Activated CD8-positive, alpha-beta memory T cell treated with anti-CD3 and anti-CD28 coated beads, Interleukin-2, amount 50 U/mL, for 24 hours (primary cell): Measurements from ENCODE around the gene ABCC2.
"Not testable (repeated sequence)": the region's sequence is repeated elsewhere in the genome, so short reads cannot be mapped to it uniquely, and the experiment has no call there.

ENCODE experiments used
- DNase-seq: peaks from one replicate; pipeline ENCODE4 v3.0.0-alpha.2; 2020; ENCODE audit errors: extremely low read depth

ABCC2 gene

DNA sequence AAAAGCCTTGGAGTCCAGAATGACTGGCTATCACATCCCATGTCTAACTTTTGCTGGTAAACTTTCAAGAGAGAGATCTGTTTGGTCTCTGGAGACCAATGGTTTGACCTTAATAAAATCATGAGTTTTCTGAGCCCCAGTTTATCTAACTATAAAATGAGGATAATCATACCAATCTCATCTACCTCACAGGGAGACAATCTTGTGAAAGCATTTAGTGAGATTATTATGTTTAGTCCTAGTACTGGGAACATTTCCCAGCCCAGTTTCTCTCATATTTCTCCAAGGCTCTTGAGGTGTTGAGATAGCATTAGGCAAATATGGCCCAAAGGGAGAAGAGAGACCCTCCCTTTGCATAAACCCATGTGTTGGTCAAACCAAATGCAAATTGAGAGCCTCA lies 25.8 kb downstream of the ABCC2 start:
- no peak for DNase-seq

DNA sequence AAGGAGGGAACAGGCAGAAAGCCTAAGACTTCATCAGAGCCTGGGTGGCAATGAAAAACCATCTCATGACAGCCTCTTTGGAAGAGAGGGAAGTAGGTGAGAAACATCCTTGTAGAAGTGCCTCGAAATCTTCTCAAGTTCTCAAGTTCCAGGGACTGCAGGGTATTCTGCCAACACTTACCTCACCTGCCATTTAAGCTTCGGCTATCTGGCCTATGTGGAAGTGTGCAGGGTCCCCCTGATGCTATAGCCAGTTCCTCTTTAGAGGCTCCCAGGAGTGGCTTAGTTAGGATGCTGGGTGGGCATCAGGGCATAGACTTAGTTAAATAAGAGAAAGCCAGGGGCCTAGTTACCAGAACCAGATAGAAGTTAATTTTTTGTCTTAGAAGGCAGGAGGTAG lies 27.0 kb downstream of the ABCC2 start:
- no peak for DNase-seq

DNA sequence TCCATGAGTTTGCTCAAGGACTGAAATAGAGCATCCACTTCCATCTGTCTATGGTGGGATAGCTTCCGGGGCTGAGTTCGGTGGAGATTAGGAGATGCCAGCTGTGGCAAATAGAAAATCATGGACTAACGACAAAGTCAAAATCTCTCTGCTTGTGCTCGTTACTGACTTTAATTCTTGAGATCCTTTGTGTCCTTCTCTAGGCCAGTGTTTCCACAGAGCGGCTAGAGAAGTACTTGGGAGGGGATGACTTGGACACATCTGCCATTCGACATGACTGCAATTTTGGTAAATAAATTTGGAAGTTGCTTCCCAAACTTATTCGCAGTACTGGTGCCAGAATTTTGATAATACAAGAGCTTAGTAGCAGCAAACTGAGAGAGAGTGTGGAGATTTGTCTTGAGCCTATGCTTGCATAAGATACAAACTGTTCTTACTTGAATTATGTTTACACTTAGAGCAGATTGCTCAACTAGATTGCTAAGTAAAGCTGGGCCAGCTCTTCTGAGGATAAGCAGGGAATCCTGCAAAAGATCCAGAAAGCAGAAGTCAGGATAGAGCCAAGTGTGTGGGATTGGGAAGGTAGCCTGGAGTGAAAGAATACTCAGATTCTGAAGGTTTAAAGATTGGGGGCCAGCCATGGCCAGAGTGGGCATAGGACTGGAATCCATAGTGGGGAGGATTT lies 27.6 kb downstream of the ABCC2 start:
- no peak for DNase-seq

DNA sequence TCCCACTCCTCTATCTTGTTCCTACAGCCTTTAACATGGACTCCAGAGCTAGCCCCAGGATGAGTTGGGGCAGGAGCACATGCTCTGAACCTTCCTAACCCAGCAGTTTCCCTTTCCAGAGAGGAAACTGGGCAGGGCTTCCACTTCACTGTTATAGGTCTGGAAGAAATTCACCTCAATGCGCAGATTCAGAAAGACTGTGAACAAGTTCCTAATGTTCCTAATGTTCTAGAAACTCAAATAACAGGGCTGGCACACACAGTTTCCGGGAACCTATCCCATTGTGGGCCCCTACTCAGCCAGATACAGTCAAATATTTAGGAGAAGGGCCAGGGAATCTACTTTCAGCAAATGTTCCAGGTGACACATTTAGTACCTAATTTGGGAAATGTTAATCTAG lies 29.7 kb downstream of the ABCC2 start:
- DNase-seq, result no peak

DNA sequence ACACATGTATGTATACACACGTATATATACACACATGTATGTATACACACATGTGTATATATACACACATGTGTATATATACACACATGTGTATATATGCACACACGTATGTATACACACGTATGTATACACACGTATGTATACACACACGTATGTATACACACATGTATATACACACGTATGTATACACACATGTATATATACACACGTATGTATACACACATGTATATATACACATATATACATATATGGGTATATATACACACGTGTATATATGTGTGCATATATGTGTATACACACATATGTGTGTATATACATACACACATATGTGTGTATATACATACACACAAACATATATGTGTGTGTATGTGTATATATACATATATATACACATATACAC lies 31.7 kb downstream of the ABCC2 start:
- DNase-seq, result no peak

DNA sequence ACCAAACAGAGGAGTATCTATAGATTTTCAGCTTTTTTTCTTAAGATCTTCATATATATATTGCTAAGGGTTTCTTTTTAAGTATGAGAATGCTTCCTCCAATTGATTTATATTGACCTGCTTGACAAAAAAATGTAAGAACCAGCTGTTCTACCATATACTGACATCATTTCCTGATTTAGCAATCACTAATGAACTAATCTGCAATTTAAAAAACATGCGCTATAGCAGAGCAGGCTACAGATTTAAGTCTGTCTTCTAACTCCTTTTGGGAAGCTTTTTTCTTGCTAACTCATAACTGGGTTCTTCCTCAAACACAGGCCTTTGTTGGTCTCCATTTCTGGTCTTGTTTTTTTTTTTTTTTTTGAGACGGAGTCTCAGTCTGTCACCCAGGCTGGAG lies 33.2 kb downstream of the ABCC2 start:
- DNase-seq, result no peak

DNA sequence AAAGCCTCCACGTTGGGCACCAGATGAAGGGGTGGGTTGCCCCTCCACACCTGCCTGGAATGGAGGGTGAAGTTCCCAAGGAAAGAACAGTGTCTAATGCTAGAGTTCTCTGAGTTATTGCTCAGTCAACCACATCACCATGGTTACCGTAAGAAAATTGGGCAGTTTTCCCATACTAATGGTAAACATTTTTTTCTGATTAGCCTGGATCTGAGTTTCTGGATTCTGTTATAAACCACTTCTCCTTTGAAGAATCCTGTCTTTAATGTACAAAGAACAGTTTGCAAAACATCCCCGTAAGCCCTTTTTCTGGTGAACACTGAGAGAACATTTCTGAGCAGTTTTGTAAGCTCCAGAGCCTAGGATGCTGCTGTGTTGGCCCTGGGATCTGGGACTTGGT lies 45.5 kb downstream of the ABCC2 start:
- no peak for DNase-seq

DNA sequence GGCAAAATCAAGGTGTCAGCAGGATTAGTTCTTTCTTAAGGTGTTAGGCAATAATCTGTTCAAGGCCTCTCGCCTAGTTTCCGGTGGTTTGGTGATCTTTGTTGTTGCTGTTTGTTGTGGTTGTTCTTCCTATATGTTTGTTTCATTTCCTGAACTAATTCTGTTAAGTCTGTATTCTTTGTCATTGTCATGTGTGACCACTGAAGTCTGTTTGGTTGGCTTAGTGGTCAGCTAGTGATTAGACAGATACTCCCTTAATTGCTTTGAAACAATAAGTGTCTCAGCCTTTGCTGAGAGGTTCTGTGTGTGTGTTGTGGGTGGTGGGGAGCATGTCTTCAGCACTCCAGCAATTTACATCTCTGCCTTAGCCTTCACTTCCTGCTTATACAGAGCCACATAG lies 46.0 kb downstream of the ABCC2 start:
- DNase-seq, result no peak

DNA sequence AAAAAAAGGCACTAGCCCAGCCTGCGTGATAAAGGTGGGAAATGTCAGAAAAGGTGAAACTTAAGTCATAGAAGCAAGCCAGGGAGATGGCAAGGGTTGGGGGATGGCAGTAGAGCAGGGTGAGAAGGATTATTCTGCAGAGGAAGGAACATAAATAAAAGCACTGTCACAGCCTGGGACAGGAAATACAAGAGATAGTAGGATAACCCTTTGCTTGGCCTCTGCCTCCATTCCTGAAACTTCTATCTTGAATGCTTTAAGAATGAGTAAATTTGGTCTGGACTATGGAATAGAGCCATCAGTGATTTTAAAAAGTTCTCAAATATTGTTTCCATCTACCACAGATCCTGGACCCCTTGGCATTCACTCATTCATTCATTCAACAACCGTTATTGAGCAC lies 50.0 kb downstream of the ABCC2 start:
- DNase-seq, result no peak

DNA sequence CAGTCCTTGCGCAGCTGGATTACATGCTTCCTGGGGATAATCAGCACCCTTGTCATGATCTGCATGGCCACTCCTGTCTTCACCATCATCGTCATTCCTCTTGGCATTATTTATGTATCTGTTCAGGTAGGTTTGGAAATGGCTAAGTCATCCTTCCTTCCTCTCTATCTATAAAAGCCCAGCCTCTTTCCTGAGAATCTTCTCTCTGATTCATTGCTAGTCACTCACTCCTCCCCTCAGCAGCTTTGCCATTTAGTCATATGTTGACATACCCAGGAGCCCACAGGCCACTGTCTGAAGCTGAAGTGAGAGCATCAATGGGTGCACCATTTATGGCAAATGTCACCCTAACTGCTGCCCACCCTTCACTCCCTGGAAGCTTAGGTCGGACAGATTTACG lies 52.0 kb downstream of the ABCC2 start:
- DNase-seq, result no peak

DNA sequence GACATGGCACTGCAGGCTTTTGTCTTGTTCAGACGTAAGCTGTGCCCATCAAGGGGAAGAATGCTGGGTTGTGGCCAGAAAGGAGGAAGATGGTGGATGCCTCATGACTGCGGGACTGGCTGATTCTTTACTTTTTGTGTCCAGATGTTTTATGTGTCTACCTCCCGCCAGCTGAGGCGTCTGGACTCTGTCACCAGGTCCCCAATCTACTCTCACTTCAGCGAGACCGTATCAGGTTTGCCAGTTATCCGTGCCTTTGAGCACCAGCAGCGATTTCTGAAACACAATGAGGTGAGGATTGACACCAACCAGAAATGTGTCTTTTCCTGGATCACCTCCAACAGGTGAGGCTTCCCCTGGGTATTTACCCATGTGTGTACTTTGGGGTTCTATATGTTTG lies 53.5 kb downstream of the ABCC2 start:
- no peak for DNase-seq

DNA sequence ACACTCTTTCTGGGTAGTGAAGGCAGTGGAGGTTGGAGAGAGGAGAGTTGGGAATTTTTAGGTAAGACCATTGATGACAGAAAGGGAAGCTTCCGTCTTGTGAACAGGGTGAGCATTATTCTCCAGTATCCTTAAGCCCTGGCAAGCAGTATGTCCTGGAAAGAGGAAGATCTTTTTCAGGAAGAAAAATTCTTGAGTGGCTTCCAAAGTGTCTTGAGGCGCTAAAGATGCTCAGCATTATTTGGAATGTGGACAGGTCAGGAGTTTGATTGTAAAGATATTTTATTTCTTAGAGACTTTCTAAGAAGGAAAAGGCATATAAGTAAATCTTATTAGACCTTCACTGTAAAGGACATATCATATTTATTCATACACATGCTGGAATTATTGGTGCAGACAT lies 54.3 kb downstream of the ABCC2 start:
- no peak for DNase-seq

DNA sequence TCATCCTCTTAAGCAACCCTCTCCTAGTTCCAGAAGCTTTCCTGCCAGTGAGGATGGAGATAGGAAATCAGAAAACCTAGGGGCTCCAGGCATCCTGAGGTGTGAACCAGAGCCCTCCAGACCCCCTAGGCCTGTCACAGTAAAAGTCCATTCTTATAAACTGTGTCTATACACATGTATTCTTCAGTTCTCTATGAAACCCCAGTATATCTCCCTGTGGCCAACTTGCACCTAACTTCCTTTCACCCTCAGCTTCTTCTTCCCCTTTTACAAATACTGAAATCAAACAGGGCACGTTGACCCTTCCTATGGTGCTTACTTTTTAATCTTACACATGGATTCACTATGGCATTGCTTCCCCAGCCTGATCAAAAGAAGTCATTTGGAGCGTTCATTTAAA lies 58.4 kb downstream of the ABCC2 start:
- not testable (repeated sequence) for DNase-seq

DNA sequence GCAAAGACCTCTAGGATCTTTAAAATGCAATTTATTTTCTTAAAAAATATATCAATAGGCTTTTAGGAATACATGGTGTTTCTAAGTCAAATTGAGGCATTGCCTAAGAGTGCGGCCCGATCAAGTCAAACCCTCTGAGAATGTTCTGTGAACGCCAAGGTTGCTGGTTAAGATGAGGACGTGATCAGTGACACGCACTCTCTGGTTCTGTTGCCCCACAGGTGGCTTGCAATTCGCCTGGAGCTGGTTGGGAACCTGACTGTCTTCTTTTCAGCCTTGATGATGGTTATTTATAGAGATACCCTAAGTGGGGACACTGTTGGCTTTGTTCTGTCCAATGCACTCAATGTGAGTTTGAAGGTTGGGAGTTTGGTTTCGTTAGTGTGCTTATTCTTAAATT lies 59.3 kb downstream of the ABCC2 start:
- DNase-seq, result no peak

DNA sequence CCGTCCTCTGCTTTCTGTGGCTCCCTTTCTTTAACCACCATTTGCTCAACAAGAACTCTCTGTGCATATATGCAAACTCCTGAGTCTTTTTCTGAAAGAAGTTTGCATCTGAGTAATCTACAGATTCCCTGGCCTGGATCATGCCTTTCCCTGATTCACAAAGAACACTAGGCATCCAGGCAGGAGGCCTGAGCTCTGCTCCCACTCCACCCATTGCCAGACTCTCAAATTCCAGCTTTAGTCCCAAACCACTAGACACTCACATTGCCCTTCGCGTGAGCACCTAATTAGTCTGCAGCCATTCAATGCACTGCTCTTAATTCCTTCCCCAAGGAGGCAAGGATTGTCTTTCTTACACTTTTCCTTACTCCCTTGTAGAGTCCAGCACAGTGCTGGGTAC lies 60.9 kb downstream of the ABCC2 start:
- DNase-seq, result no peak

DNA sequence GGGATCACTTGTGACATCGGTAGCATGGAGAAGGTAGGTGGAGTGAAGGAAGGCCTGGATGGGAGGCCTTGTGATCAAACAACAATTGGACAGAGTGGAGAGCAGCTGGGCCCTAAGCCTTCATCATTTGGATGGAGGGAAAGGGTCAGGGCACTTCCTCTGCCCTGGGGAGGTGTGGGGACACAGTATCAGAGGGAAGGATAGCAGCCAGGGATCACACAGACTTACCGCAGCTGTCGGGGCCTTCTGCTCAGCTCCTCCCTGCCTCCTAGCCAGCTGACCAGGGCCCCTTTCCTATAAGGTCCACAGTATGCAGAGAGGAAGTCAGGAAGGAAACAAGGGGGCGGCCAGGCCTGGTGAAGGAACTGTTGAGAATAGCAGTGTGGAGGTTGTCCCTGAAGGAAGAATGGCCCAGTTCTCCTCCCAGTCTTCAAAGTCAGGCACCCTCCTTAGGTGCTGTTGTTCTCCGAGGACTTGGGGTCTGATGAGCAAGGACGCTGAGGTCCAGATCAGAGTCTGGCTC lies 62.1 kb downstream of the ABCC2 start:
- DNase-seq, result no peak

DNA sequence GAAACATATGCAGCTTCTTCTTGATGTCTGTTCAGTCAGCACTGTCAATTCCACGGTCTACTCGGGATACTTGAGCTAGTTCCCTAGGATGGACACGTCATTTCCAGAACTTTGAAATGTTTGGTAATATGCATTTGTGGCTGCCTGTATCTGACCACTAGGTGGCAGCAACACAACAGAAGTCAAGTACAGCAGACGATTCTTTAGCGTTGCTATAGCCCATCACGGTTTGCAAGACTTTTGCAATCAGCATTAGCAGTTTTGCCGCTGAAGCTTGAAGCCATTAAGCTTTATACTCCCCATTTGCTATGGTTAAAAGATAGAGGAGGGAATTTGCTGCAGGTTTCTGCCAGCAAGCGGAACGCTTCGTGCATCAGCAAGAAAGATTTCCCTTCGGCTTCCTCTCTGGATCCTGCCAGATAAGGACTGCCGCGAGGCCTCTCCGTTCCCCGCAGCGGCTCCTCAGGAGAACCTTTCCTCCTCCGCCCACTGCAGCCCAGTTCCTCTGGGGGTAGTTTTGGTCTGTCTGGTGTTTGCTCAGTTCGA lies 63.5 kb downstream of the ABCC2 start:
- DNase-seq, result peak; percentile 54

DNA sequence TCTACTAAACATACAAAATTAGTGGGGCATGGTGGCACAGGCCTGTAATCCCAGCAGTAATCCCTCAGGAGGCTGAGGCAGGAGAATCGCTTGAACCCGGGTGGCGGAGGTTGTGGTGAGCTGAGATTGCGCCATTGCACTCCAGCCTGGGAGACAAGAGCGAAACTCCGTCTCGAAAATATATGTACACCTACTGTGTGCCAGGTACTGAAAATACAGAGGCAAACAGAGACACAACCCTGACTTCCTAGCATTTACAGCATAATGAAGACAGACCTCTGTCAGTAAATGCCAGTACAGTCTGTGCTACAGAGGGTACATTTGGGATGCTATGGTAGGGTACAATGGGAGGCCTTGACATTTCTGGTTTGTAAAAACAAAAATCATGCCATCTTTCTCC lies 66.6 kb downstream of the ABCC2 start:
- DNase-seq, result no peak

DNA sequence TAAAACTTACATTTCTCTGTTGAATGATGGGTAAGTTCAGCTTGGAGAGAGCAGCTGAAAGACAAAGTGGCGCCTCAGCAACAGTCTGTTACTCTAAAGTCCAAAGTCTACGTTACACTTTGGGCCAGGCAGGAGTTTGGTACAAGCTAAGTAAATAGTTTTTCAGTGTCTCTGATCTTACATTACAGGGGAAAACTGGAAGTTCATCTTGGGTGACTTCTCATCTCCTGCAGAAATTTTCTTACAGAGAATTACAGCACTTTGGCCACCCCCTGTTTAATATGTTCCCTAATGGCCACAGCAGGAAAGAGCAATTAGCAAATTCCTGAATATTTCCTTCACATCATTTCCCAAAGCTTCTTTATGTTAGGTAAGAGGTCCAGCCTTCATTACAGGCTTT lies 67.1 kb downstream of the ABCC2 start:
- no peak for DNase-seq

DNA sequence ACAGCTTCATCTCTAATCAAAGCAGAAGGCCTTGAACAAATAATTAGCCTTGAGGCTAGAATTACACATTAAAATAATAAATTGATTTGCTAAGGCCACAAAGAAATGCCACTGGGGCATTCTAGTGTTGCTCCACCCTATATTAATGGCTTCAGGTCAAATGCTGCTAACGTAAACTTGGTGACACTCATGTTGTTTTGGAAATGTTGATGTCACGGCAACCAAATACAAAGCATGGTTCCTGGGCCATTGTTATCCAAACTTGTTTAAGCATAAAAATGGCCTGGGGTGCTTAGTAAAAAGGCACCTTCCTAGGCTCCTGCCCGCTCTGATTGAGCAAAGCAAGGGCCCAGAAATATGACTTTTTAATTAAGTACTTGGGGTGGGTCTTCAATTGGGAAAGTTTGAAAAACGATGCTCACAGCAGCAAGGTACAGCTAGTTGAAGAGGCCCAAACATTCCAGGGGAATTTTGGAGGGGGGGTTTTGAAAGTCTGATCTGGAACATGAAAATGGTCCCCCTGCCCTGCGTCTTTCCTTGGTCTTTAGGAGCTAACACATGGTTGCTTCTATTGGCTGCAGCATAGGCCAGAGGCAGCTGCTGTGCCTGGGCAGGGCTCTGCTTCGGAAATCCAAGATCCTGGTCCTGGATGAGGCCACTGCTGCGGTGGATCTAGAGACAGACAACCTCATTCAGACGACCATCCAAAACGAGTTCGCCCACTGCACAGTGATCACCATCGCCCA lies 67.8 kb downstream of the ABCC2 start:
- DNase-seq, result no peak

DNA sequence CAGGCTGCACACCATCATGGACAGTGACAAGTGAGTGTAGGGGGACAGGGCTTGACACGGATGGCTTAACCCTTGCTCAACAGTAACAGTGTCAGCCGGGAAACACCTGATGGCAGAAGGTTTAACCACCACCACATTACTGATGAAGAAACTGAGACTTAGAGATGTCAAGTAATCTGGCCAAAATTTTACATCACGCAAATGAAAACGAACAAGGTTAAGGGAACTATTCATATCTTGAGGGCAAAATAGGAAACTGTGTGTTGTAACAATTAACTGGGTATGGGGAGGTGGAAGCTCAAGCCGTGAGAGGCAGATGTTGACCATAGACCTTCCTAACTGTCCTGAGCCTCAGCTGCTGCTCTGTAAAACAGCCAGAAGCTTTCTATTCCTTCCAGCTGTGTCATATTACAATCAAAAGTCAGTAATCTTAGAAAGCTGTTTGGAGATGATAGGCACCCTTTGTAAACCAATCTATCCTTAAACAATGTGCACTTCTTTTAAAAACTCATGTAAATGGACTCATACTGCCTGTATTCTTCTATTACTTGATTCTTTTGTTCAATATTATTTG lies 68.4 kb downstream of the ABCC2 start:
- DNase-seq, result no peak

DNA sequence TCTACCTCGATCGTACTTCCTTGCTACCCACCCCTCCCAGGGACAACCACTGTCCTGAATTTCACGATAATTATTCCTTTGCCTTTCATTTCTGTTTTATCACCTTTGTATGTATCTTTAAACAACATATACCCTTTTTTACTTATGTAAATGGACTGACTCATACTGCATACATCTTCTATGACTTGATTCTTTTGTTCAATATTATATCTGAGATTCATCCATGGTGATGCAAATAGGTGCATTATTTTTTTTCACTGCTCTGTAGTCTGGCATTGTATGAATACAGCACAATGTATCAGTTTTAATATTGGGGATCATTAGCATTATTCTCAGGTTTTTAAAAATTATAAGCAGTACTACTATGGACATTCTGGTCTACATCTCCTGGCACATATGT lies 69.4 kb downstream of the ABCC2 start:
- no peak for DNase-seq
